Measurements from ENCODE around the gene VDAC1. TPM values are rescaled to one million over a fixed set of nuclear protein-coding genes. Genes with fewer than 3 reads are reported as not detected.
A peak's percentile ranks its signal among the peaks of the same experiment; 100 is the strongest.
"Not testable (repeated sequence)": the region's sequence is repeated elsewhere in the genome, so short reads cannot be mapped to it uniquely, and the experiment has no call there.

VDAC1 gene
- total RNA-seq, 1 donor from 2014 or later, result 458 TPM

DNA sequence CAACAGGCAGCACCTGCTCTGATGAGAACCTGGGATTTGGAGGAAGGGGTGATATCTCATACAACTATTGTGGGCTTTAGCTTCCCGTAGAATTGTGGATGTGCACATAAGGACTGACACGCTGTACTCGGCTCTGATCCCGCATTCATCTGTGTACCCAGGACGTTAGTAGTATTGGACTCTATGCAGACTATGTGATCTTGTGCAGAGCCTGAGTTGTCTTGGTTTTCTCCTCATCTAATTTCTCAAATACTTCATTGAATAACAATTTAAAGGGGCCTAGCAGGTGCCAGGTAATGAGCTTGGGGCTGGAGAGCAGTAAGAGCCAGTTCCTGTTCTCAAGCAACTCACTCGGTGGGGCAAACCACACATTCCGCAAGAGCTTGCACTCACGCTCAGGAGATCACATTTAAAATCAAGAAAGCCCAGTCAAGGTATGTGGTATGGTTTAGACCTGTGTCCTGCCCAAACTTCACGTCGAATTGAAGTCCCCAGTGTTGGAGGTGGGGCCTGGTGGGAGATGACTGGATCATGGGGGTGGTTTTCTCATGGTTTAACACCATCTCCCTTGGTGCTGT is 51.1 kb downstream of the VDAC1 start:
- ATAC-seq, result no peak
- intact Hi-C loops (cut with DNase I), result loop anchor here (5.0 kb wide), 1 partner anchor 41 kb away; no protein-coding TSS in a partner anchor
- no peak for DNase-seq (ENCODE audit: missing footprints)

DNA sequence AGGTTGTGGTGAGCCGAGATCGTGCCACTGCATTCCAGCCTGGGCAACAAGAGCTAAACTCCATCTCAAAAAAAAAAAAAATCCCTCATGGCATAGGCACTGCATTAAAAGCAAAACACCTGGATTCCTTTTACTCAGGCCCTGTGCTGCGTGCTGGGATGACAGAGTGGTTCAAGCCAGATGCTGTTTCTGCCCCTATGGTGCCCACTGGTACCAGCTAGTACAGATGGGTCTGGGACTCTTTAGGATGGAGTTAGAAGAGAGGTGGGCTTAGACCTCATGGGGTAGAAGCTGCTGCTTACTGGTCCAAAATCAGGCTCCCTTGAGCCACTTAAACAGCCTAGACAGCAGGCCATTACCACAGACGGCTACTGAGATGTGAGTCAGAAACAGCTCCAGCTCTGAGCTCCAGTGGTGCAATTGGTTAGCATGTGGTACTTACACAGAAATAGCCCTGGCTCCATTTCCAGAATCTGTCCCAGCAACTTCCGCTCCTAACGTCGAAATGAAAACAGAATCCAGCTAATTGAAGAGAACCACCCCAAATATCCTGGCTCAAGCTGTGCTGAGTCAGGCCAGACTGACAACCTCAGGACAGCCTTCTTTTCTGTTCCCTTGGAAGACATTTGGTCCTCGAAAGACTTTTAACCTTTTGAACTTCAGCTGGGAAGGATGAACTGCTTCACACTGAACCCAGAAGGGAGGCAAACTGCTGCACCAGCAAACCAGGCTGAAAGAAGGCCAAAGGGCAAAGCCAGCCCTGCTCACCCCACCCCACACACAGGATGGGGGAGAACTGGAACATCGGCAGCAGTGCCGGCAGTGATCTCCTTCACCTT is 51.8 kb downstream of the VDAC1 start:
- DNase-seq (ENCODE audit: missing footprints) (no peak), ATAC-seq (peak; percentile 86)
- intact Hi-C loops (cut with DNase I), result loop anchor here (5.0 kb wide), 1 partner anchor 41 kb away; no protein-coding TSS in a partner anchor

DNA sequence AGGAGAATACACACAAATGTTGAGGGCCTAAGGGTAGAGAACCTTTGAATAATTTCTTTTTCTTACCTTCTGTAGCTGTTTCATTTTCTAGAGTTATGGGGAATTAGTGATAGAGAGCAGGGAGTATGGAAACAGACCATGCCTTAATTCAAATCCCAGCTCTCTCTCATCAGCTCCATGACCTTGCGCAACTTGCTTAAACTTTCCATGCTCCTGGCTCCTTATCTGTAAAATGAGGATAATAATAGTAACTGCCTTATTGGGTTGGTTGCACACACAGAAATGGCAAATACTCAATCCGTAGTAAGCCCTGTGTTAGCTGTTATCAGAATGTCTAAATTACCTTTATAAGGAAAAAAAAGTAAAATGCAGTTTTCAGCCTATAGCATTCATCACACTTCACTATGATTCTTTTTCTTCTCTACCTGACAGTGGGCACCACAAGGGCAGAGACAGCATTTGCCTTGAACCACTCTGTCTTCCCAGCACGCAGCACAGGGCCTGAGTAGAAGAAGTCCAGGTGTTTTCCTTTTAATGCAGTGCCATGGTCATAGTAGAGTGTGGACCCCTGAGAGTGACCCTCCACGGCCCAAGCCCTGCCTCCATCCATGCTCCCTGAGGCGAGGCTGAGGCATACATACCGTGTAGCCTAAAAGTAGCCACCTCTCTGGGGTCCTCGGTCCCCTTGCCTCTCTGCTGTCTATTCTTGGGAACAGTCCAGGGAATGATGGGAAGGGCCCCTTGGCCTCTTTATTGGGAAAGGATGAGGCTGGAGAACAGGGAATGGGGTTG is 53.8 kb downstream of the VDAC1 start:
- intact Hi-C loops (cut with DNase I), result loop anchor here (5.0 kb wide), 1 partner anchor 39 kb away; no protein-coding TSS in a partner anchor
- ATAC-seq (peak; percentile 53), DNase-seq (ENCODE audit: missing footprints) (no peak)

DNA sequence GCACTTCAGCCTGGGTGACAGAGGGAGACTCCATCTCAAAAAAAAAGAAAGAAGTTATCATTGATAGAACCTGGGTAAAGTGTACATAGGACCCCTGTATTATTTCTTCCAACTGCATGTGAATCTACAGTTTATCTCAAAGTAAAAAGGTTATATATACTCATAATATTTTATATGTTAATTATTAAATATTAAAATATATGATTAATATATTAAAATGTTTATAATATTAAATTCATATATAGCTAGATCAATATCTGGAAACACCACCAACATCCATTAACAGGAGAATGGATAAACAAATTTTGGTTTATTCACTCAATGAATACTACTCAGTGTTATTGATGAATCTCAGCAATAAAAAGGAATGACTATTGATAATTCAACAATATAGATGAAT is 56.1 kb downstream of the VDAC1 start:
- ATAC-seq (no peak), DNase-seq (ENCODE audit: missing footprints) (no peak)
- intact Hi-C loops (cut with DNase I), result loop anchor here (10.0 kb wide), 2 partner anchors 194 to 524 kb away; no protein-coding TSS in a partner anchor

DNA sequence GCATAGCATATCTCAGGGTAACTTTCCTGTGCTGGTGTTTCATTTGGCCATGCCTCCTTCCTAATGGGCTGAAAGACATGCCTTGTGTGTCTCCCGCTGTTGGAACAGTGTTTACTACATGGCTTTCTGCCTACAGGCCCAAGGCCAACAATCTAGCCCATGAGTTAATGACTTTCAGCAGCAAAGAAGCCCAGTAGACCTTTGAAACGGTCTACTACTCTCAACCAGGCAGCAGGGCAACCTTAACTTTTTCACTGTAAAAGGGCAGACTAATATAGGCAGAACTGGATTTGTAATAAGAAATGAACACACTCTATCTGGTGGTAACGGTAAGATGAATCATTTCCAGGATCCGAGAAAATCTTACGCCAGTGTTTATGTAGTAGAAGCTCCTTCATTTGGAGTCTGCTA is 57.3 kb downstream of the VDAC1 start:
- no peak for ATAC-seq
- DNase-seq (ENCODE audit: missing footprints), result no peak
- intact Hi-C loops (cut with DNase I), result loop anchor here (10.0 kb wide), 2 partner anchors 193 to 523 kb away; no protein-coding TSS in a partner anchor

DNA sequence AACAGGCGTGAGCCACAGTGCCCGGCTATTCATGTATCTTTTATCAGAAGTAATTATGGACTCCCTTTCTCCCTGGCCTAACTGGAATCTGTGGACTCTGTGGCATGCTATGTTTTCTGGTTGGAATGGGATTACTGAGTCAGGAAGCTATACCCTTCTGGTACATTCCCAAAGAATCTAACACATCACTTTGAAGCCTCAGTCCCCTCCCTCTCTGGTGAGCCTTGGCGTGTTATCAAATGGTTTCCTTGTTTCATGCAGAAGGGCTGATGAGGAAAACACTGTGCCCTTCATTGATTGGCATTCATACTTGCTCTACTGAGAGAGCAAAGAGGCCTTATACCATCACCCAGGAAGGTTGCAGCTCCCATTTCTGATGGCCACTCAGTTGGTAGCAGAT is 59.2 kb downstream of the VDAC1 start:
- no peak for DNase-seq (ENCODE audit: missing footprints)
- ATAC-seq, result no peak
- intact Hi-C loops (cut with DNase I), result loop anchor here (10.0 kb wide), 2 partner anchors 191 to 521 kb away; no protein-coding TSS in a partner anchor

DNA sequence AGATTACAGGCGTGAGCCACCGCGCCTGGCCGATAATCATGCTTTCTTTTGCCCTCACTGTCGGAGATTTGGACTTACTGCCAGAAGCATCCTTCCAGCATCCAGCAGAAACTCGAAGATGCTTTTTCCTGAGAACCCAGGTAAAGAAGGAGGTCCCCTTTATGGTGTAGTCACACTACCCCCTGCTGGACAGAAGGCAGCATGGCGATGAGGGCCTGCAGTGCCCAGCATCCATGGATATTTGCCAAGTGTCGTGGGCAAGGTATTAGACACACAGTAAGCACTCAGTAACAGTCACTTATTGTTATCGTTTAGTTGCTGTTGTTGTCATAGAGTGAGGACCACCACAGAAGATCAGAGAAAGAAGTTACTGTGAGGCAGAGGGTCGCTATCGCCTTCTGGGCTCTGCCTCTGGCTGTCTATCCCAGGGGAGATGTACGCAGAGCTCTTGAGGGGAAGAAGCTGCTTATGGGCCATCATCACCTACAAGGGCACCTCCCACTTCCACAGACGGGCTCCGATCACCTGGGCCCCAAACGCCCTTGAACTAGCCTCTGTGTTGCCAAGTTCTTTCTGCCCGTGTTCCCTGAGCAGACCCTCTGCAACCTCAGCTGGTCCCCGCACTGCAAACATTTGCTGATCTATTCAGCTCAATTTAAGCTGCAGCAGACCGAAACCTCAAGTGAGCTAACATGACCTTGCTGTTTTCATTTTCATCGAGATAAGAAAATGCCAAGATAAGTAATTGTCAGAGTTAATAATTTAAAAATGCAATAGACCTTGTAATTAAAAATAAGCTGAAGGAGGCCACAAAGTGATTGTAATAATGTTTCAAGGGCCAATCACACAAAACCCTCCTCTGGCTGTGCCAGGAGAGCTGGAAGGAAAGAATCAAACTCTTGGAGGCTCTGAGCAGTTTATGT is 60.3 kb downstream of the VDAC1 start:
- DNase-seq (ENCODE audit: missing footprints), result no peak
- intact Hi-C loops (cut with DNase I), result loop anchor here (10.0 kb wide), 2 partner anchors 190 to 520 kb away; no protein-coding TSS in a partner anchor
- no peak for ATAC-seq

DNA sequence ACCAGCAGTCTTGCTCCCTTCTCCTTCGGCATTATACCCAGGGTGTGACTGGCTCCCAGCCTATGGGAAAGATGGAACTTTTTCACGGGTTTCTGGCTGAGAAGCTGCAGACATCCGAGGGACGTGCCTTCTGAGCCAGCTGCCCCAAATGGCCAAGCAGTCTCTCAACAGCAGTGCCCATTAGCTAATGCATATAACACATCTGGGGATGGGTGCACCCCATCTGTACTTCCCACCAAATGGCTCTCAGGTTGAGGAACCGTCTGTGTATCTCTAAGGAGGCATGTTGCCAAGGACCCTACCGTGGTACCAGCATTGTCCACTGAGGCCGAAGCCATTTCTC is 61.3 kb downstream of the VDAC1 start:
- DNase-seq (ENCODE audit: missing footprints) (no peak), ATAC-seq (no peak)
- intact Hi-C loops (cut with DNase I), result loop anchor here (10.0 kb wide), 2 partner anchors 189 to 519 kb away; no protein-coding TSS in a partner anchor

DNA sequence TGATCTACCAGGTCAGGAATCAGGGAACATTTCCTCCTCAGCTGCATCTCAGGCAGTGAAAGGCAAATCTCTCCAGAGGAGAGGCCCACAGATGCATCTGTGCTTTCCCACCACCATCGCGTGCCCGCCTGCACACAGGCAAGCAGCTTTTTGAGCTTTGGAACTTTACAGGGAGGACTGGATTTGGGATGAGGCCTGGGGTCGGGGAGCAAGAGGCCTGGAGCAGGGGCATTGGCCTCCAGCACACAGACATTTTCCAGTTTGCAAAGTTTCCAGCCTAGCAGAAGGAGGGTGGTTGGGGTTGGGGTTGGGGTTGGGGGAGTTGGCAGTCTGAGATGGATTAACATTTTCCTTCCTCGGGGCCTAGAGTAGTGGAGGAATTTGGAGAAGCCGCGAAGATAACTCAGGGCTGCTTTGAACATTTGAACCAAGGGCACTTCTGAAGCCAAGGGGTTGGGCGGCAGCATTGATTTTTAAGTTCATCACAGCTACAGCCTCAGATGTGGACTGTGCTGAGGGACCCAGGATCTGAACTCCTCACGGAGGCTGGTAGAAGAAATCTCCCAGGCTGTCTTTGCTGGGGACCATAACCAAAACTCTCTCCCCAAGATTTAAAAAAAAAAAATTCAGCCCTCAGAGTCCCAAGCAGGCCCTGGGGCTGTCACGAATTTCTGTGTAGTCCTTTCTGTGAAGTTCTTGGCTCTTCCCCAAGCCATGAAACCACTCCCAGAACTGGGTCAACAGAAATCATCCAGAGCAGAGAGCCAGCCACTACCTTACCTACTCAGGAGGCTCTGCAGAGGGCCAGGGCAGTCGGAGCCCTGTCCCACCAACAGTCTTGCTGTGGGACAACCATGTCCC is 61.9 kb downstream of the VDAC1 start:
- intact Hi-C loops (cut with DNase I), result loop anchor here (10.0 kb wide), 2 partner anchors 188 to 518 kb away; no protein-coding TSS in a partner anchor
- no peak for DNase-seq (ENCODE audit: missing footprints)
- ATAC-seq, result peak; percentile 35

DNA sequence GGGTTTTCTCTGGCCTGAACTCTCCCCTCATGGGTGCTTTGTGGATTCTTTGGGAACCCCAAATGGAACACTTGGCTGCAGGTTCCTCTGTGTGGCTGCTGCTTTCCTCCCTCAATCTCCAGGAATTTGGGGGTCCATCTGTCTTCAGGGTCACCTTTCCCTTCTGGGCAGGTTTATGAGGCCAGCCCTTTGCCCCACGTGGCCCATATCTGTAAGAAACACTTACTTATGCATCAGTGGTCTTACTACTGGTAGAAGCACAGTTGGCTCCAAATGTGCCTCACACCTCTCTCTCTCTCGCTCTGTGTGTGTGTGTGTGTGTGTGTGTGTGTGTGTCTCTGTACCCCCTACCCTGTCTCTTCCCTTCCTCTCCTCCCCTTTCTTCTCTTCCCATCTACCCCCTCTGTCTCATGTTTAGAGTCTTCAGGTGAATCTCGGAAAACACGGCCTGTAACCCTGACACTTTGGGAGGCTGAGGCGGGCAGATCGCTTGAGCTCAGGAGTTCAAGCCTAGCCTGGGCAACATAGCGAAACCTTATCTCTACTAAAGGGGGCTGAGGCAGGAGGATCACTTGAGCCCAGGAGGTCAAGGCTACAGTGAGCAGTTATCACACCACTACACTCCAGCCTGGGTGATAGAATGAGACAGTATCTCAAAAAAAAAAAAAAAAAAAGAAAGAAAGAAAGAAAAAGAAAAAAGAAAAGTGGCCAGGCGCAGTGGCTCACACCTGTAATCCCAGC is 63.1 kb downstream of the VDAC1 start:
- intact Hi-C loops (cut with DNase I), result loop anchor here (10.0 kb wide), 2 partner anchors 187 to 517 kb away; no protein-coding TSS in a partner anchor
- DNase-seq (ENCODE audit: missing footprints) (no peak), ATAC-seq (no peak)

DNA sequence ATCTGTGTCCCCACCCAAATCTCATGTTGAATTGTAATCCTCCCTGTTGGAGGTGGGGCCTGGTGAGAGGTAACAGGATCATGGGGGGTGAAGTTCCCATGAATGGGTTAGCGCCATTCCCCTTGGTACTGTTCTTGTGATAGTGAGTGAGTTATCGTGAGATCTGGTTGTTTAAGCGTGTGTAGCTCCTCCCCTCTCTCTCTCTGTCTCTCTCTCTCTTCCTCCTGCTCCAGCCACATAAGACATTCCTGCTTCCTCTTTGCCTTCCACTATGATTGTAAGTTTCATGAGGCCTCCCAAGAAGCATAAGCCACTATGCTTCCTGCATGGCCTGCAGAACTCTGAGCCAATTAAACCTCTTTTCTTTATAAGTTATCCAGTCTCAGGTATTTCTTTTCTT is 65.1 kb downstream of the VDAC1 start:
- intact Hi-C loops (cut with DNase I), result loop anchor here (10.0 kb wide), 2 partner anchors 185 to 515 kb away; no protein-coding TSS in a partner anchor
- ATAC-seq (no peak), DNase-seq (ENCODE audit: missing footprints) (no peak)

DNA sequence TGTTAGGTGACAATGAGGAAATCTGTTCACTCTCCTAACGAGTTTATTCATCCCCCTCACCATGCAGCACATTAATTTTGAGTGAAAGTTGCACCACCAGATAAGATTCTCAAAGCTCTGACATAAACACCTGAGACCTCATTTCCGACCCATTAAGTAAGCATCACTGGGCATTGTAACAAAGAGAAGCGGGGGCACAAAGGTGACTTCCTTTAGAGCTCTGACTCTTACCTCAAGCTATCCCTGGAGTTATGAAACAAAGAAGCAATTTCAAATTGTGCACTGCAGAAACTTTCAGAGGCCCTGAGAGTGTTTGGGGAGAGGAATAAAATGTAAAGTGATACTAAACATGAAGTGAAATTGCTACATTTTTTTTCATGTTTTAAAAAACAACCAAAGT is 65.8 kb downstream of the VDAC1 start:
- ATAC-seq (no peak), DNase-seq (ENCODE audit: missing footprints) (no peak)
- intact Hi-C loops (cut with DNase I), result no loop called here

DNA sequence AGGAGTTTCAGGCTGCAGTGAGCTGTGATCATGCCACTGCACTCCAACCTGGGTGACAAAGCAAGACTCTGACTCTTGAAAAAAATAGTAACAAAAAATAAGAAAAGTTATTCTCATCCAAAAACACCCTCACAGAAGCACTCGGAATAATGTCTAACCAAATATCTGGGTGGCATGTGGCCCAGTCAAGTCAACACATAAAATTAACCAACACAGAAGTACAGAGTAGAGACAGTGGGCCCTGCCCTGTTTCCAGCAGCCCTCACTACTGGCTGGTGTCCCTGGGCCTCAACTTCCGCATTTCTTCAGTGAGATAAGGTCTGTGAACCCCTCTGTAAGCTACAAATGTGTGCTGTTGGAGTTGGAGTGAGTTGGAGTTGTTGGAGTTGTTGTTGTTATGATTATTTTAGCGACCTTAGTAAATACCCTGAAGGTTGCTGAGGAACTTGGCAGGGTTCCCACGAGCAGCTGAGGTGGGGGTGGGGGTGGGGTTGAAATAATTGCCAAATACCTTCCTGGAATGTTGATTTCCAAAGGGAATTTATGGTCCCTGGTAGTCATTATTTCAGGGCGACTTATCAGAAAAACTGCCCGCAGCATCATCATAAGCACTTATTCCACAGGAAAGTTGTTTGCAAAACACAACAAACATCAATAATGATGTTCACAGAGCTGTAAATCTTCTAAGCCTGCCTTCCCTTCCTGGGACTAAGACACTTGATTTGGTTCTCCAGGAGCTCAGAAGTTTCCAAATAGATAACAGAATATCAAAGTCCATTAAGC is 66.5 kb downstream of the VDAC1 start:
- intact Hi-C loops (cut with DNase I), result no loop called here
- no peak for DNase-seq (ENCODE audit: missing footprints)

DNA sequence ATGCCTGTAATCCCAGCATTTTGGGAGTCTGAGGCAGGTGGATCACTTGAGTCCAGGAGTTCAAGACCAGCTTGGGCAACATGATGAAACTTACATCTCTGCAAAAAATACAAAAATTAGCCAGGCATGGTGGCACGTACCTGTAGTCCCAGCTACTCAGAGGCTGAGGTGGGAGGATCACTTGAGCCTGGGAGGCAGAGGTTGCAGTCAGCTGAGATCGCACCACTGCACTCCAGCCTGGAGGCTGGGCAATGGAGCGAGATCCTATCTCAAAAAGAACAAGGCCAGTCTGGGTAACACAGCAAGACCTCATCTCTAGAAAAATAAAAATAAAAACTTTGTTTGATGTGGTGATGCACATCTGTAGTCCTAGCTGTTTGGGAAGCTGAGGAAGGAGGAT is 67.1 kb downstream of the VDAC1 start:
- DNase-seq (ENCODE audit: missing footprints); intact Hi-C loops (cut with DNase I); ATAC-seq: not testable (repeated sequence)

More for the DNA sequence above, 66.5 kb downstream of the VDAC1 start:
- no peak for ATAC-seq

DNA sequence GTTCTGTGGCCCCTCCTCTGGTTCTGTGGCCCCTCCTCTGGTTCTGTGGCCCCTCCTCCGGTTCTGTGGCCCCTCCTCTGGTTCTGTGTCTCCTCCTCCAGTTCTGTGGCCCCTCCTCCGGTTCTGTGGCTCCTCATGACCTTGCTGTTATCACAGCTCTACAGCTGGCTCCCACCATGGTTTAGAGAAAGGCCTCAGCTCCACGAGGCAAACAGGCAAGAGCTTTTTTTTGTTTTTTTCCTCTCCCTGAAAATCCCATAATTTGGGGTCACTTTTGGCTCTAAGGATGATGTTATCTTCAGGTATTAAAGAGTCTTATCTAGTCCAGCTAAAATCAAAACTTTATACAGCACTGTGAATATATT is 68.1 kb downstream of the VDAC1 start:
- ATAC-seq, result no peak
- intact Hi-C loops (cut with DNase I), result no loop called here

More for the DNA sequence above, 68.1 kb downstream of the VDAC1 start:
- no peak for DNase-seq (ENCODE audit: missing footprints)

Measured in Right ventricle myocardium inferior (tissue), 1 donor.